LHCN-M2 (cell line): ENCODE results near the gene LIG1. TPM values are rescaled to one million over a fixed set of nuclear protein-coding genes. Genes with fewer than 3 reads are reported as not detected.
"Not testable (repeated sequence)": the region's sequence is repeated elsewhere in the genome, so short reads cannot be mapped to it uniquely, and the experiment has no call there.

Experiments
- DNase-seq: peaks from one replicate; pipeline ENCODE4 v3.0.0-alpha.2; 2012; ENCODE audit warnings: low read depth
- total RNA-seq: library from RNA; depleted of rRNA; stranded (reverse); fragments of >200 nt; gene quantifications from 2 replicates; pipeline ENCODE4 v1.2.3, GENCODE V29; 2014; rRNA removed

The LIG1 gene
- total RNA-seq, 1 experiment from 2014 or later: 49.8 TPM

DNA sequence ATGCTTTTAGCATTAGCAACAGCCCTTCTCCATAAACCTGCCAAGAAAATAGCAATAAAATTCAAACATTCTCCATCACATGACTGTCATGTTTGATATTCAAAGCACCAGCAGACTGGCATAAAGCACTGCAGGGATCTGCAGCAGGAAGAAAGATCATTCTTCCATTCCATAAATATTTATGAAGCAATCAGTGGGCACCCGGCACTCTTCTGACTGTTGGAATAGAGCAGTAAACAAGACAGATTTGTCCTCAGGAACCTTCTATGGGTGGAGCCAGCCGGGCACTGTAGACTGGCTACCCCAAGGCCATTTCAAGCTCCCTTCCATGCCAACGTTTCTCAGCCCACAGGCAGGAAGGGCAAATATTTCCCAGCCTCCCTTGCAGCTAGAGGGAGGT lies 85.1 kb downstream of the LIG1 start:
- no peak for DNase-seq

DNA sequence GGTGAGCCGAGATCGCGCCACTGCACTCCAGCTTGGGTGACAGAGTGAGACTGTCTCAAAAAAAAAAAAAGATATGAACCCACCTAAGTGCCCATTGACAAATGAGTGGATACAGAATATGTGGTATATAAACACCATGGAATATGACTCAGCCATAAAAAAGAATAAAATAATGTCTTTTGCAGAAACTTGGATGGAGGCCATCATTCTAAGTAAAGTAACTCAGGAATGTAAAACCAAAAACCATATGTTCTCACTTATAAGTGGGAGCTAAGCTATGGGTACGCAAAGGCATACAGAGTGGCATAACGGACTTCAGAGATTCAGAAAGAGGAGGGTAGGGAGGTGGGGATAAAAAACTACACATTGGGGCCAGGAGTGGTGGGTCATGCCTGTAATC lies 89.0 kb downstream of the LIG1 start:
- DNase-seq: no peak

DNA sequence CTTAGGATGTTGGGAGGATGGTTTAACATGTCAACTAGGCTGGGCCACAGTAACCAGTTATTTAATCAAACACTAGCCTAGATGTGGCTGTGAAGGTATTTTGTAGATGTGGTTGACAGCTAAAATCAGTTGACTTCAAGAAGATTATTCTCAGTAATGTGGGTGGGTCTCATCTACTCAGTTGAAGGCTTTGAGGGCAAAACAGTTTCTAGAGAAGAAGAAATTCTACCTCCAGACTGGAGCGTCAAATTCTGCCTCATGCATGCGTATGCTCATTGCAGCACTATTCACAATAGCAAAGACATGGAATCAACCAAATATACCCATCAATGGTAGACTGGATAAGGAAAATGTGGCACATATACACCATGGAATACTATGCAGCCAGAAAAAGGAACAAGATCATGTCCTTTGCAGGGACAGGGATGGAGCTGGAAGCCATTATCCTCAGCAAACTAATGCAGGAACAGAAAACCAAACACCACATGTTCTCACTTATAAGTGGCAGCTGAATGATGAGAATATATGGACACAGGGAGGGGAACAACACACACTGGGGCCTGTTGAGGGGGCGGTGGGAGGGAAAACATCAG lies 99.9 kb downstream of the LIG1 start:
- DNase-seq: not testable (repeated sequence)

DNA sequence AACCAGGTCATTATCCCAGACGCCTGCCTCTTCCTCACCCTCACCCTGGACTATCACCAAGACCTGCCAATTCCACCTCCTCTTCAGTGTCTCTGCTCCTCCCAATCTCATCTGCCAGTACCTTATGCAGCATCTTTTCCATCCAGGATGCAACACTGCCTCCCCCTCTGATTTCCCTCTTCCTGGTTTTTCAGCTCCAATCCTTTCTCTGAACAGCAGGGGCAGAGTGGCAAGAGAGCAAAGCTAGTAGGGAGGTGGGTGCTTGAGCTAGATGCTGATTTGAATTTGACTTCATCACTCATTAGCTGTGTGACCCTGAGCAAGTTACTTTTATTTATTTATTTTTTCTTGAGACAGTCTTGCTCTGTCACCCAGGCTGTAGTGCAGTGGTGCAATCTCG lies 100.7 kb downstream of the LIG1 start:
- no peak for DNase-seq

Other genes starting within 250 kb of the LIG1 start
- gene BSPH1, start 178.2 kb downstream of the LIG1 start, total RNA-seq: not detected in 2 replicates
- gene ELSPBP1, start 175.7 kb downstream of the LIG1 start, total RNA-seq: not detected in 2 replicates
- not detected in 2 replicates for gene CABP5, start 126.3 kb downstream of the LIG1 start, total RNA-seq
- 4.0 and 5.5 TPM in 2 replicates for gene PLA2G4C, start 59.5 kb downstream of the LIG1 start, total RNA-seq
- gene ZSWIM9, start 336 bp upstream of the LIG1 start, total RNA-seq: 1.3 and 2.9 TPM in 2 replicates
- gene CARD8, start 85.6 kb upstream of the LIG1 start, total RNA-seq: 12.3 and 26.1 TPM in 2 replicates
- gene ZNF114, start 99.7 kb upstream of the LIG1 start, total RNA-seq: 0.13 TPM in 1 of 2 replicates, not detected in the other
- gene EMP3, start 155.2 kb upstream of the LIG1 start, total RNA-seq: 184 and 258 TPM in 2 replicates
- gene TMEM143, start 193.6 kb upstream of the LIG1 start, total RNA-seq: 7.3 and 7.6 TPM in 2 replicates
- gene SYNGR4, start 194.0 kb upstream of the LIG1 start, total RNA-seq: not detected in 2 replicates
- 115 and 121 TPM in 2 replicates for gene KDELR1, start 221.2 kb upstream of the LIG1 start, total RNA-seq
- not detected in 2 replicates for gene GRIN2D, start 223.3 kb upstream of the LIG1 start, total RNA-seq